ENCODE measurements around the gene RIPOR2.

GRCh38 chr6:24906314-24906713 is 29.4 kb downstream of the RIPOR2 start:
- TF ChIP-seq KDM5B (CRISPR knock-in tag; IDR thresholded peaks at IDR 0.05; ENCODE audit: borderline replicate concordance) (no peak), ZNF777 (CRISPR knock-in tag; IDR thresholded peaks at IDR 0.05) (no peak), FOXJ3 (CRISPR knock-in tag; IDR thresholded peaks at IDR 0.05; ENCODE audit: borderline replicate concordance) (no peak), STAG1 (CRISPR knock-in tag; IDR thresholded peaks at IDR 0.05) (no peak), SUZ12 (IDR thresholded peaks at IDR 0.05; ENCODE audit: low read depth, low read length) (no peak), KAT2B (IDR thresholded peaks at IDR 0.05; ENCODE audit: borderline replicate concordance, low read depth, low read length) (no peak), NR3C1 (CRISPR knock-in tag; IDR thresholded peaks at IDR 0.05) (no peak), CTCF (CRISPR knock-in tag; IDR thresholded peaks at IDR 0.05) (no peak), ZFX (CRISPR knock-in tag; IDR thresholded peaks at IDR 0.05; ENCODE audit: low read depth) (no peak), ZNF609 (CRISPR knock-in tag; IDR thresholded peaks at IDR 0.05; ENCODE audit: borderline replicate concordance) (no peak)
